Measurements from ENCODE around the gene ACOX2.

DNA sequence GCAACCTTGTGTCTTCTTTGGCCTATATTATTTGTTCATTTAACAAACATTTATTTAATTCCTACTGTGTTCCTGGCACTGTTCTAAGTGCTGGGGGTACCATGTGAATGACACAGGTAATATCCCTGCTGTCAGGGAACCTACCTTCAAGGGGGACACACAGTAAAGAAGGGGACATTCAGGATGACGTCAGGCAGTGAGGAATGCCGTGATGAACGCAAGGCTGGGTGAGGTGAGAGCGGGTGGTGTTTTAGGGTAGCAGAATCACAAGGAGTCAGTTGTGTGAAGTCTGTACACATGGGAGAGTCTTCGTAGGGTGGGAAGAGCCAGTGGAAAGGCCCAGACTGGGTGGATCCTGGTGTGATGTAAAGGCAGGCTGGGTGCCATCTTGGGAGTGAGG, 41.9 kb upstream of the ACOX2 start:
- TF ChIP-seq, protein P1, sequence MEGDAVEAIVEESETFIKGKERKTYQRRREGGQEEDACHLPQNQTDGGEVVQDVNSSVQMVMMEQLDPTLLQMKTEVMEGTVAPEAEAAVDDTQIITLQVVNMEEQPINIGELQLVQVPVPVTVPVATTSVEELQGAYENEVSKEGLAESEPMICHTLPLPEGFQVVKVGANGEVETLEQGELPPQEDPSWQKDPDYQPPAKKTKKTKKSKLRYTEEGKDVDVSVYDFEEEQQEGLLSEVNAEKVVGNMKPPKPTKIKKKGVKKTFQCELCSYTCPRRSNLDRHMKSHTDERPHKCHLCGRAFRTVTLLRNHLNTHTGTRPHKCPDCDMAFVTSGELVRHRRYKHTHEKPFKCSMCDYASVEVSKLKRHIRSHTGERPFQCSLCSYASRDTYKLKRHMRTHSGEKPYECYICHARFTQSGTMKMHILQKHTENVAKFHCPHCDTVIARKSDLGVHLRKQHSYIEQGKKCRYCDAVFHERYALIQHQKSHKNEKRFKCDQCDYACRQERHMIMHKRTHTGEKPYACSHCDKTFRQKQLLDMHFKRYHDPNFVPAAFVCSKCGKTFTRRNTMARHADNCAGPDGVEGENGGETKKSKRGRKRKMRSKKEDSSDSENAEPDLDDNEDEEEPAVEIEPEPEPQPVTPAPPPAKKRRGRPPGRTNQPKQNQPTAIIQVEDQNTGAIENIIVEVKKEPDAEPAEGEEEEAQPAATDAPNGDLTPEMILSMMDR (conservative IDR thresholded peaks at IDR 0.05; ENCODE audit: low read length): no peak
- TF ChIP-seq EZH2phosphoT487 (IDR thresholded peaks at IDR 0.05; ENCODE audit: borderline replicate concordance): no peak
